K562 (cell line): ENCODE results near the gene IQSEC3. TPM values are rescaled to one million over a fixed set of nuclear protein-coding genes. Genes with fewer than 3 reads are reported as not detected.

ENCODE experiments used
- ATAC-seq: fragments of 200-7000 bp; cut with Tn5 transposase; 3 replicates; pipeline ENCODE4 v1.9.1; 2020; ENCODE audit warnings: moderate library complexity
- BruUV-seq: library from RNA; stranded (reverse); fragments of 400-500 nt; replicated peaks from 2 replicates; lab custom pipeline; 2021; lab: Mats Ljungman, UMichigan
- CTCF ChIA-PET: fragments of 300-600 bp; formaldehyde crosslinking; extraction: SDS; loops from one replicate; lab custom pipeline; 2021; ENCODE audit warnings: low intra/inter-chr PET ratio; lab: Yijun Ruan, JAX
- POLR2A ChIA-PET: fragments of 300-600, 350-650 bp; sonication (Branson Sonifier 250); formaldehyde crosslinking; extraction: SDS; loops from one replicate; lab custom pipeline; 2021; ENCODE audit warnings: antibody characterized with exemption, inconsistent platforms; lab: Yijun Ruan, JAX
- DNase-seq, 4 experiments: peaks; one replicate each; pipeline versions ENCODE4 v3.0.0 to v3.0.0-alpha.2; 2011 to 2018; ENCODE audit warnings: low spot score in 3 of 4, mixed read lengths in 3 of 4; ENCODE audit errors: extremely low read depth in 1 of 4
- FAIRE-seq: peaks from 2 replicates; lab custom pipeline; 2011; peaks lifted over from hg19 to GRCh38; lab: Jason Lieb, UNC
- H2AFZ ChIP-seq: 2 replicates; pipeline ENCODE4 v1.6.0; 2011; ENCODE audit warnings: low read depth, low read length, control low read depth, inconsistent platforms
- H3K27ac ChIP-seq: fragments of 200-600 bp; 3 replicates; pipeline ENCODE4 v1.8.0; 2011; ENCODE audit warnings: low read depth, mild to moderate bottlenecking, control low read depth, inconsistent platforms, low read length, moderate library complexity, mixed read lengths; ENCODE audit errors: extremely low read depth
- H3K27me3 ChIP-seq, 2 experiments: fragments of 300-600 bp in 1 of 2; 2 replicates in 1 of 2; 3 replicates in 1 of 2; pipeline versions ENCODE4 v1.6.0 to v1.8.0; 2011; ENCODE audit warnings: inconsistent platforms in 2 of 2, low read length in 2 of 2, mild to moderate bottlenecking in 1 of 2, mixed read lengths in 1 of 2, moderate library complexity in 1 of 2; ENCODE audit not compliant: control insufficient read depth in 2 of 2, insufficient read depth in 2 of 2
- H3K36me3 ChIP-seq: fragments of 300-600 bp; 3 replicates; pipeline ENCODE4 v1.8.0; 2011; ENCODE audit warnings: mild to moderate bottlenecking, low read length, inconsistent platforms; ENCODE audit not compliant: control insufficient read depth, insufficient read depth
- H3K4me1 ChIP-seq, 2 experiments: fragments of 200-600 bp in 1 of 2; replicated peaks in 1 of 2; 2 replicates in 1 of 2; 3 replicates in 1 of 2; pipeline versions ENCODE4 v1.5.1 to v1.8.0; 2011; ENCODE audit warnings: inconsistent platforms in 2 of 2, low read length in 2 of 2, mild to moderate bottlenecking in 1 of 2, mixed read lengths in 1 of 2, moderate library complexity in 1 of 2; ENCODE audit not compliant: control insufficient read depth in 2 of 2, insufficient read depth in 2 of 2
- H3K4me2 ChIP-seq: 2 replicates; pipeline ENCODE4 v1.6.1; 2011; ENCODE audit warnings: low read length, control low read depth, inconsistent platforms, mixed read lengths; ENCODE audit not compliant: insufficient read depth
- H3K4me3 ChIP-seq: fragments of 200-600 bp; sonication (generic), shearing (Covaris generic); 2 replicates; pipeline ENCODE4 v1.5.1; 2016; ENCODE audit warnings: control low read depth, inconsistent platforms
- H3K79me2 ChIP-seq: fragments of 200-600 bp; 3 replicates; pipeline ENCODE4 v1.8.0; 2011; ENCODE audit warnings: low read length, inconsistent platforms; ENCODE audit not compliant: control insufficient read depth, insufficient read depth
- H3K9ac ChIP-seq, 2 experiments: 2 replicates each; pipeline versions ENCODE4 v1.6.0 to v1.6.1; 2011; ENCODE audit warnings: low read depth in 2 of 2, low read length in 2 of 2, control low read depth in 1 of 2, inconsistent platforms in 1 of 2, mild to moderate bottlenecking in 1 of 2, mixed read lengths in 1 of 2; ENCODE audit not compliant: insufficient read depth in 1 of 2
- H3K9me1 ChIP-seq: one replicate; pipeline ENCODE4 v1.6.0; 2011; ENCODE audit warnings: inconsistent platforms, mild to moderate bottlenecking, low read length, moderate library complexity; ENCODE audit not compliant: control insufficient read depth, insufficient read depth
- H3K9me3 ChIP-seq: replicated peaks from 2 replicates; pipeline ENCODE4 v1.5.1; 2011; ENCODE audit warnings: low read depth, low read length, inconsistent platforms; ENCODE audit not compliant: control insufficient read depth, insufficient read depth
- H4K20me1 ChIP-seq: replicated peaks from 2 replicates; pipeline ENCODE4 v1.6.1; 2011; ENCODE audit warnings: low read length, inconsistent platforms, mixed read lengths; ENCODE audit not compliant: control insufficient read depth, insufficient read depth
- ATF3 ChIP-seq, 2 experiments: fragments of 450-650 bp in 1 of 2; sonication (generic) in 1 of 2; formaldehyde crosslinking in 1 of 2; IDR thresholded peaks in 1 of 2; conservative IDR thresholded peaks in 1 of 2; 2 replicates each; pipeline versions ENCODE4 v1.6.1 to v1.8.1; 2016 to 2023; ENCODE audit warnings: mild to moderate bottlenecking in 2 of 2, moderate library complexity in 2 of 2, inconsistent platforms in 1 of 2, missing genetic modification reagents in 1 of 2
- BHLHE40 ChIP-seq: IDR thresholded peaks from 2 replicates; pipeline ENCODE4 v1.6.1; 2011; ENCODE audit warnings: low read length, improper control_type of control experiment
- CHD1 ChIP-seq: fragments of 200-600 bp; sonication (generic); IDR thresholded peaks from one replicate; pipeline ENCODE4 v1.6.1; 2012; ENCODE audit warnings: mild to moderate bottlenecking, moderate library complexity, low read length, inconsistent platforms
- FOXK2 ChIP-seq, 2 experiments: fragments of 450-650 bp; IDR thresholded peaks in 1 of 2; conservative IDR thresholded peaks in 1 of 2; 2 replicates each; pipeline ENCODE4 v1.6.1; 2016; ENCODE audit warnings: low read depth in 2 of 2, mild to moderate bottlenecking in 1 of 2
- MEIS2 ChIP-seq: fragments of 450-650 bp; IDR thresholded peaks from 2 replicates; pipeline ENCODE4 v1.6.1; 2014; ENCODE audit warnings: mild to moderate bottlenecking; ENCODE audit not compliant: partially characterized antibody
- POLR2B ChIP-seq: fragments of 450-650 bp; IDR thresholded peaks from 2 replicates; pipeline ENCODE4 v1.6.1; 2018; ENCODE audit warnings: low read depth; ENCODE audit not compliant: partially characterized antibody
- STAT6 ChIP-seq: sonication (generic); formaldehyde crosslinking; IDR thresholded peaks from 2 replicates; pipeline ENCODE4 v1.8.1; 2023; ENCODE audit warnings: mild to moderate bottlenecking, missing genetic modification reagents
- TCFL5 ChIP-seq: fragments of 250-450 bp; sonication (Bioruptor Pico); conservative IDR thresholded peaks from 2 replicates; pipeline ENCODE4 v1.6.1; 2021; ENCODE audit warnings: mild to moderate bottlenecking, moderate library complexity, matching md5 sums
- VEZF1 ChIP-seq: fragments of 200-800 bp; sonication (Bioruptor generic); IDR thresholded peaks from 2 replicates; pipeline ENCODE4 v1.6.1; 2017; ENCODE audit warnings: missing genetic modification characterization, missing compliant biosample characterization
- ZNF175 ChIP-seq: fragments of 200-800 bp; sonication (Bioruptor generic); IDR thresholded peaks from 2 replicates; pipeline ENCODE4 v1.6.1; 2016; ENCODE audit warnings: low read depth, mild to moderate bottlenecking, missing genetic modification characterization, missing compliant biosample characterization
- ZNF77 ChIP-seq: fragments of 250-450 bp; sonication (Bioruptor Pico); IDR thresholded peaks from 2 replicates; pipeline ENCODE4 v1.5.0; 2020
- WGBS: fragments of 100-300 bp; shearing (Covaris generic); methylation state at CpG from one replicate; pipeline ENCODE4 v1.1.6; 2016; ENCODE audit warnings: low coverage, mixed read lengths; ENCODE audit not compliant: insufficient coverage; ENCODE audit errors: missing lambda C conversion rate; 5-methylcytosine and 5-hydroxymethylcytosine counted together
- in situ Hi-C: fragments of 300-500 bp; cut with MboI; formaldehyde crosslinking; loops from 4 replicates; pipeline ENCODE4 v1.15.0; 2018; ENCODE audit warnings: inconsistent platforms, mixed read lengths
- intact Hi-C: fragments of 100-400 bp; cut with micrococcal nuclease; formaldehyde crosslinking; loops from 2 replicates; pipeline ENCODE4 v1.14.2; 2022
- polyA plus RNA-seq, 8 experiments: library from polyadenylated mRNA; depleted of rRNA in 4 of 8; stranded (reverse) in 5 of 8; unstranded in 3 of 8; fragments of >200 nt; fragmentation: Nextera tagmentation in 2 of 8; fragmentation: Illumina TruSeq in 1 of 8; extraction: Ambion mirVana in 2 of 8; extraction: Trizol in 1 of 8; gene quantifications; 2 replicates each; pipeline versions ENCODE4 v1.2.1 to v1.2.3, GENCODE V29; 2011 to 2014; ENCODE audit warnings: inconsistent platforms in 1 of 8, missing spikeins in 1 of 8
- total RNA-seq, 7 experiments: library from RNA; depleted of rRNA in 6 of 7; stranded (reverse); fragments of >200 nt in 6 of 7; fragmentation: Illumina TruSeq in 2 of 7; extraction: Trizol in 2 of 7; gene quantifications; 2 replicates each; pipeline versions ENCODE4 v1.2.1 to v1.2.3, GENCODE V29; 2011 to 2021; ENCODE audit warnings: low replicate concordance in 1 of 7
- TF ChIP-seq, protein P1 (sequence below): sonication (generic); formaldehyde crosslinking; IDR thresholded peaks from 2 replicates; pipeline ENCODE4 v1.8.0; 2022; ENCODE audit warnings: mild to moderate bottlenecking, missing genetic modification reagents

IQSEC3 gene
- total and polyA plus RNA-seq, 9 of the 15 experiments (the other 6 are each of a cell fraction or from before 2014, with no cell fraction given), result under 0.01 to 0.25 (median 0.08) TPM; not detected in 3

DNA sequence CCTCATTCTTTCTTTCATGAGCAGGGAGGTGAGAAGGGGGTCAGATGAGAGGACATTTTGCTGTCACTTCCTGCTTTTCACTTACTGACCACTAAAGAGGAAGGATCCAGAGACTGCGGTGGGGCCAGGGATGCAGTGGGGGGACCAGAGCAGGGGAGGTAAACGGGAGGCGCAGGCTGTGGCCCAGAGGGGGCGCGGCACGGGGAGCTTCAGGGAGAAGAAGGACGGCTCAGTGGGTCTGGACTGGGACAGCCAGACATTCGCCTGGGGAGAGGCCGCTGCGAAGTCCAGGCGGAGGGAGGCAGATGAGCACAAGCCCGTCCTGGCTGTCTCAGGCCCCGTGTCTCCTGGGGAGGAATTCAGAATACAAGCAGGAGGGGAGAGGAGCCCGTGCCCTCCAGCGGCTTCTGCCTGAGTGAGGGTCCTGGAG is 106.2 kb downstream of the IQSEC3 start:
- H3K36me3 ChIP-seq, result no peaks in the 10 kb centered on the region
- in situ Hi-C loops (no loop called here), intact Hi-C loops (no loop called here)
- no peaks in the 10 kb centered on the region for H3K9me1 ChIP-seq
- ChIA-PET CTCF (no interaction called here), POLR2A (no interaction called here)
- 0% methylated on average over 3 of the region's 15 CpGs for WGBS
- H3K9ac ChIP-seq, result no peak overlapping the region
- H3K9me3 ChIP-seq, result no peaks in the 10 kb centered on the region
- peaks cover 2 to 75% of the 10 kb centered on the region in 2 experiments; a peak in 3 of 5 replicates for H3K27me3 ChIP-seq
- peaks cover 0 to 32% of the 10 kb centered on the region in 2 experiments; a peak in 3 of 5 replicates for H3K4me1 ChIP-seq
- no peaks in the 10 kb centered on the region for H4K20me1 ChIP-seq
- DNase-seq (peak in 1 of 4 experiments; percentile 27), FAIRE-seq (no peak), ATAC-seq (no peak)
- no peak overlapping the region for H3K27ac ChIP-seq
- BruUV-seq, result no TSS peak
- H3K79me2 ChIP-seq, result no peaks in the 10 kb centered on the region
- no peak overlapping the region for H2AFZ ChIP-seq
- no peak overlapping the region for H3K4me3 ChIP-seq
- H3K4me2 ChIP-seq, result no peak overlapping the region
- TF ChIP-seq, protein P1, sequence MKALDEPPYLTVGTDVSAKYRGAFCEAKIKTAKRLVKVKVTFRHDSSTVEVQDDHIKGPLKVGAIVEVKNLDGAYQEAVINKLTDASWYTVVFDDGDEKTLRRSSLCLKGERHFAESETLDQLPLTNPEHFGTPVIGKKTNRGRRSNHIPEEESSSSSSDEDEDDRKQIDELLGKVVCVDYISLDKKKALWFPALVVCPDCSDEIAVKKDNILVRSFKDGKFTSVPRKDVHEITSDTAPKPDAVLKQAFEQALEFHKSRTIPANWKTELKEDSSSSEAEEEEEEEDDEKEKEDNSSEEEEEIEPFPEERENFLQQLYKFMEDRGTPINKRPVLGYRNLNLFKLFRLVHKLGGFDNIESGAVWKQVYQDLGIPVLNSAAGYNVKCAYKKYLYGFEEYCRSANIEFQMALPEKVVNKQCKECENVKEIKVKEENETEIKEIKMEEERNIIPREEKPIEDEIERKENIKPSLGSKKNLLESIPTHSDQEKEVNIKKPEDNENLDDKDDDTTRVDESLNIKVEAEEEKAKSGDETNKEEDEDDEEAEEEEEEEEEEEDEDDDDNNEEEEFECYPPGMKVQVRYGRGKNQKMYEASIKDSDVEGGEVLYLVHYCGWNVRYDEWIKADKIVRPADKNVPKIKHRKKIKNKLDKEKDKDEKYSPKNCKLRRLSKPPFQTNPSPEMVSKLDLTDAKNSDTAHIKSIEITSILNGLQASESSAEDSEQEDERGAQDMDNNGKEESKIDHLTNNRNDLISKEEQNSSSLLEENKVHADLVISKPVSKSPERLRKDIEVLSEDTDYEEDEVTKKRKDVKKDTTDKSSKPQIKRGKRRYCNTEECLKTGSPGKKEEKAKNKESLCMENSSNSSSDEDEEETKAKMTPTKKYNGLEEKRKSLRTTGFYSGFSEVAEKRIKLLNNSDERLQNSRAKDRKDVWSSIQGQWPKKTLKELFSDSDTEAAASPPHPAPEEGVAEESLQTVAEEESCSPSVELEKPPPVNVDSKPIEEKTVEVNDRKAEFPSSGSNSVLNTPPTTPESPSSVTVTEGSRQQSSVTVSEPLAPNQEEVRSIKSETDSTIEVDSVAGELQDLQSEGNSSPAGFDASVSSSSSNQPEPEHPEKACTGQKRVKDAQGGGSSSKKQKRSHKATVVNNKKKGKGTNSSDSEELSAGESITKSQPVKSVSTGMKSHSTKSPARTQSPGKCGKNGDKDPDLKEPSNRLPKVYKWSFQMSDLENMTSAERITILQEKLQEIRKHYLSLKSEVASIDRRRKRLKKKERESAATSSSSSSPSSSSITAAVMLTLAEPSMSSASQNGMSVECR (CRISPR knock-in tag), result no peak
- TF ChIP-seq STAT6 (CRISPR knock-in tag), result no peak
- TF ChIP-seq ZNF175, result no peak
- TF ChIP-seq FOXK2 (conservative IDR thresholded peaks at IDR 0.05 in 1 of 2, IDR thresholded peaks at IDR 0.05 in 1 of 2; ENCODE audit: low read depth in 2 of 2), result no peak
- no peak for TF ChIP-seq CHD1
- no peak for TF ChIP-seq TCFL5 (CRISPR knock-in tag)
- TF ChIP-seq ZNF77 (CRISPR knock-in tag), result no peak
- no peak for TF ChIP-seq MEIS2
- TF ChIP-seq POLR2B, result no peak
- TF ChIP-seq VEZF1 (CRISPR knock-in tag), result no peak
- TF ChIP-seq ATF3 (IDR thresholded peaks at IDR 0.05), result no peak
- TF ChIP-seq ATF3 (CRISPR knock-in tag; conservative IDR thresholded peaks at IDR 0.05), result no peak
- TF ChIP-seq BHLHE40, result no peak
